CD4-positive, alpha-beta T cell treated with Interleukin-4 for 4 hours (primary cell): Measurements from ENCODE around the gene COMP.
"Not testable (repeated sequence)": the region's sequence is repeated elsewhere in the genome, so short reads cannot be mapped to it uniquely, and the experiment has no call there.

ENCODE experiments used
- DNase-seq: peaks from one replicate; pipeline ENCODE4 v3.0.0-alpha.2; 2020

COMP gene

DNA sequence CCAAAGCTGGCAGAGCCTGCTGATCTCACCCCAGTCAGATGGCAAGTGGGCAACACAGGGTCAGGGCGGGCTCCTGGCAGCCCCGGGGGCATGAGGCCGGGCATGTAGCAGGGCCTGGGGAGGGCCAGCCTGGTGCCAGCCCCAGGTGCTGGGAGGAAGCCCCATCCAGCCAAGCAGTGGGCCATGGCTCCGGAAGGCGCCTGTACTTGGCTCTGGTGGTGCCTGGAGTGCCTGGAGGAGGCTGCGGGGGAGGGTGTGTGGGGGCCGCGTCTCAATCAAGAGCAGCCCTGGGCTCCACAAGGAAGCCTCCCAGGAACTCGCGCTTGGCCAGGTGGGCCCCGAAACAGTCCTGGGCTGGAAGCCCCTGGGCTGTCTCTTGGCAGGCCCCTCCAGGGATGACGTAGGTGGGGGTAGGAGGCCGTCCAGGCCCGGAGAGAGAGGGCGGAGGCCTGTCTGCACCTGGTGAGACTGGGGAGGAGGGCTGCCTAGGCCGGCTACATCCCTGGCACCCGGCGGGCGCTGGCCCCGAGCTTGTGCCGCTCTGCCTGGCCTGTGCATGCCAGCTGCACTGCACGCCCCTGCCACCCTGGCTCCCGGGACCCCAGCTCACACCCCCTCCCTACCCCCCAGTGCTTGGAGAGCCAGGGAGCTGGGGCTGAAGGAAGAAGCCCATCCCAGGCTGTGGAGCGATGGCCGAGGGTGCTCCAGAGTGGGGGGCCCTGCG, 45.9 kb downstream of the COMP start:
- DNase-seq = no peak

- DNase-seq = no peak
Measured at GRCh38 chr19:18743784-18744418, 47.2 kb downstream of the COMP start.

DNA sequence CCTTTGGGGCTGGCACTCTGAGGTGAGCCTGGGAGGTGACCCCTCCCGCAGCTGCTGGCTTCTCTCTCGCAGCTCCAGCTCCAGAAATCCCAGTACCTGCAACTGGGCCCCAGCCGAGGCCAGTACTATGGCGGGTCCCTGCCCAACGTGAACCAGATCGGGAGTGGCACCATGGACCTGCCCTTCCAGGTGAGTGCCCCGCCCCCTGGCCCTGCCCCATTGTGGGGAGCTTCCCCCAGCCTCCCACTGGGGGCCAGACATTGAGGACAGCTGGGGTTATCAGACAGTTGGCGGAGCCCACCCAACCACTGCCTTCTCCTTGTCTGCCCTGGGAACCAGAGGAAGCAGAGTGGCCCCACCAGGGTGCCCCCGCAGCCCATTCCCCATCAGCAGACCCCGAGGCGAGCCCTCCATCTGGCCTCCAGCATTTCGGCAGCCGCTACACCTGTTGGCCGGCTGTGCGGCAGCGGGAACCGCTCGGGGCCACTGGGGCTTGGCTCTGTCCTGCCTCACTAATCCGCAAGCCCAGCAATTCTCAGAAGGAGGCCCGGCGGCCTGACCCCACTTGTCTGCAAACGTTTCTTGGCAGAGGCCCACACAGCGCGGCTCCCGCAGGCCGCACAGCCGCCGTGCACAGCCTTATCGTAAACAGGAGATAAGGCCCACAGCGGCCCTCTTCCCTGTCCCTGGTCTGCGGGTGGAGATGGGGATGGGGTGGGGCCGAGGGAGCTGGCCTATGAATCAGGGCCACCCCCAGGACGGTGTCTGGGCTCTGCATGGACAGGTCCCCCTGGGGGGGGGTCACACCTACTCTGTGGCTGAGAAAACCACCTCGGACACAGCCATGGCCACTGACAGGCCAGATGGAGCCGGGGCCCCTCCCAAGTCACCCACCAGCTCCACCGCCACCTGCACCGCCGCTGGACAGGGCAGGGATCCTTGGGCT, 48.0 kb downstream of the COMP start:
- DNase-seq = no peak

DNA sequence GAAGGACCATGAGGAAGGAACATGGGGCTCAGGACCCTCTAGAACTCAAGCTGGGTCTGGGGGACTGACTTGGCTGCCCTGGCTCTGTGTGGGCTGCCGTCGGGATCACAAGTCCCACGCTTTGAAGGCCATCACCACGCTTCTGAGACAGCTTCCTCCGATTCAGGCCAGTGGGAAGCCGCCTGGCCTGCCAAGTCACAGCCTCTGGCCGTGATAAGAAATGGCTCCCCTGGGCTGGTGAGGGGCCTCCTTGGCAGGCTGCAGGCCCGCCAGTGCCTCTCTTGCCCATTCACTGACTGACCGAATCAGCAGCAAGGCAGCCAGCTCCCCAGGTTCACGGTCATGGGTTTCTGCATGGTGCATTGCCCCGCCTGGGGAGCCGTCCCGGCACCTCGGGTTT, 48.8 kb downstream of the COMP start:
- DNase-seq = no peak

GRCh38 chr19:18741124-18742121, 49.7 kb downstream of the COMP start:
- DNase-seq = no peak

- no peak for DNase-seq
Measured at GRCh38 chr19:18738961-18739690, 52.0 kb downstream of the COMP start.

DNA sequence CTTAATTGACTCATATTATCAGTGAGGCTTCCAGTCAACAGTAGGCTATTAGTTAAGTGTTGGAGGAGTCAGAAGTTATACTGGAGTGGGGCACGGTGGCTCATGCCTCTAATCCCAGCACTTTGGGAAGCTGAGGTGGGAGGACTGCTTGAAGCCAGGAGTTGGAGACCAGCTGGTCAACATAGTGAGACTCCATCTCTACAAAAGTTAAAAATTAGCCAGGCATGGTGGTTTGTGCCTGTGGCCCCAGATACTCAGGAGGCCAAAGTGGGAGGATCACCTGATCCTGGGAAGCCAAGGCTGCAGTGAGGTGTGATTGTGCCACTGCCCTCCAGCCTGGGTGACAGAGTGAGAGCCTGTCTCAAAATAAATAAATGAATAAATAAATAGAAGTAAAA, 53.2 kb downstream of the COMP start:
- DNase-seq = no peak

DNA sequence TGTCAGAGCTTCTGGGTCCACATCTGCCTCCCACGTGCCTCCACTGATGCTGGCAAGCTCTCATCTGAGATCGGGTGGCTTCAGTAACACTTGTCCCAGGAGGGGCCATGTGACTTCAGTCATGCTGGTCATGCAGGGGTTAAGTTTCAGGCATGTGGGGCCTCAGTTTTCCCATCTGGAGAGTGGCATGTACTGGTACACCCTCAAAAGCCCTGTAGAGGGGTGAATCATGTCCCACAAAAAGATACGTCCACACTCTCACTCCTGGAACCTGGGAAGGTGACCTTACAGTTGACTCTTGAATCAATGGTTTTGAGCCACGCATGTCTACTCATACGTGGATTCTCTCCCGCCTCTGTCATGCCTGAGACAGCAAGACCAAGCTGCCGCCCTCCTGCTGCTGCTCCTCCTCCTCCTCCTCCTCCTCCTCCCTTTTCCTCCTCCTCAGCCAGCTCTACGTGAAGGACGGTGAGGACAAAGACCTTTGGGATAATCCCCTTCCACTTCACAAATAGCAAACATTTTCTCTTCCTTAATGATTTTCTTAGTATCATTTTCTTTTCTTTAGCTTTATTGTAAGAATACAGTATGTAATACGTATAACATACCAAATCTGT, 53.7 kb downstream of the COMP start:
- DNase-seq = no peak

DNA sequence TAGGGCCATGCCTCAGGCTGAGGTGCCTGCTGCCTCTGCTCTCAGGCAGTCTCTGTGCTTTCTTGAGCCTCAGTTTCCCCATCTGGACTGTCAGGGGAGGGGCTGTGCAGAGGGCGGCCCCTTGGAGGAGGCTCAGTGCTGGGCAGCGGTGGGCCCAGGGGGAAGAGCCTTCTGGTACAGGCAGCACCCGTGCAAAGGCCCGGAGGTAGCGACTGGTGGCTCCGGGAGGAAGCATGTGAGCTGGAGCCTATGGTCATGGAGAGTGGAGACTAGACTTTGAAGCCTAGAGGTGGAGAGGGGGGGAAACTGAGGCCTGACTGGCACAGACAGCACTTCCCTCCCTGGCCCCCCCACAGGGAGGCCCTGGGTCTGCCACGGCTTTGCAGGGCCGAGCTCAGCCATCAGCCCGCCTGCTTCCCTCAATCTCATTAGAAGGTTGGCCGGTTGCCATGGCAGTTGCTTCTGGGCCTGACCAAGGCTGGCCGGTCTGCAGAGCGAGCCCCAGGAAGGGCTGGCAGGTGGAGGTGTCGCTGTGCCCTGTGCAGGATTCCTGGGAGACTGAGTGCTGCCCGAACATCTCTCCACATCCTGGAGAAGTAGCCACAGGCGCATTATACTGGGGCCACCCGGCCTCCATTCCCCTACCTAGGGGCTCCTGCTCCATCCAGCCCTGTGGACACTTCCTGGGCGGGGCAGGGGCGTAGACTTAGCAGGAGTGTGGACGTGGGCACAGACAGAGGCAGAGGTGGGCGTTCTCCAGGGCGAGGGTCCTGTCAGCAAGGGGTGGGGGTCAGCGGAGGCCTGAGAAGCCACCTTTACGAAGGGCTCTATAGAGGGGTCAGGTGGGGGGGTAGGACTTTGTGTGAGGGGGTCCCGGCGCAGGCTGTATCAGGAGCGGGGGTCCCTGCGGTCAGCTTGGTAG, 54.4 kb downstream of the COMP start:
- DNase-seq = no peak

DNA sequence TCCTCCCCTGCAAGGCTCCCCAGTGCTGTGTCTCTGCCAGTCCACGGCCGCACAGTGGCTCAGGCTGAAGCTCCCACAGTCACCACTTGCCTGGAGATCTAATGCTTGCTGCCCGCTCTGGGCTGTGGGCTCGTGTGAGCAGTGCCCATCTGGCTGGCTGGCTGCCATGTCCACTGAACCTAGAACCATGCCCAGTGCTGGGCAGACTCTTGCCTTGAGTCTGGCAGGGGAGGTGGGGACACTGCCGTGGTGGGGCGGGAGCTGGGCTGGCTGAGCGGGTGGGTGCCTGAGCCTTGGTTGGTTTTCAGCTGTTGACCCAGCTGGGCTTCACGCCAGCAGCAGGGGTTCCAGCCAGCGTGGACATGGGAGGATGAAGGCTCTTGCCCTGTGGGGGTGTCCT, 55.4 kb downstream of the COMP start:
- no peak for DNase-seq

- no peak for DNase-seq
Measured at GRCh38 chr19:18735324-18735723, 55.8 kb downstream of the COMP start.

DNA sequence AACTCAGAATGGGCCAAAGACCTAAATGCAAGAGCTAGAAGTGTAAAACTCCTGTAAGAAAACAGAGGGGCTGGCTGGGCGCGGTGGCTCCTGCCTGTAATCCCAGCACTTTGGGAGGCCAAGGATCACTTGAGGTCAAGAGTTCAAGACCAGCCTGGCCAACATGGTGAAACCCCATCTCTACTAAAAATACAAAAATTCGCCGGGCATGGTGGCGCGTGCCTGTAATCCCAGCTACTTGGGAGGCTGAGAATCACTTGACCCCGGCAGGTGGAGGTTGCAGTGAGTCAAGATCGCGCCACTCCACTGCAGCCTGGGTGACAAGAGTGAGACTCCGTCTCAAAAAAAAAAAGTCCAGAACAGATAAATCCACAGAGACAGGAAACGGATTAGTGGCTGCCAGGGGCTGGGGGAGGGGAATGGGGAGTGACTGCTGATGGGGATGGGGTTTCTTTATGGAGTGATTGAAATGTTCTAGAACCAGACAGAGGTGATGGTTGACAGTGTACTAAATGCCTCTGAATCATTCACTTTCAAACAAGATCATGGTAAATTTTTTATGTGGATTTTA, 57.3 kb downstream of the COMP start:
- DNase-seq = not testable (repeated sequence)

GRCh38 chr19:18733196-18733647, 57.9 kb downstream of the COMP start:
- DNase-seq = no peak
